Right lobe of liver (tissue), 6 donors: ENCODE data around the gene DNAJC11. TPM values are rescaled to one million over a fixed set of nuclear protein-coding genes. Genes with fewer than 3 reads are reported as not detected.

Experiments
- ATAC-seq, 4 donors: fragments of 200-7000 bp; cut with Tn5 transposase; one replicate each; pipeline ENCODE4 v1.9.1; 2020; ENCODE audit warnings: mild to moderate bottlenecking in 4 of 4, moderate library complexity in 4 of 4
- DNase-seq, 3 donors: peaks; one replicate each; pipeline ENCODE4 v3.0.0-alpha.2; 2020
- H3K27ac ChIP-seq, 3 donors: fragments of 200-600 bp; one replicate each; pipeline ENCODE4 v1.8.0; 2022
- H3K27me3 ChIP-seq, 2 donors: fragments of 200-600 bp; one replicate each; pipeline ENCODE4 v1.8.0; 2022
- H3K36me3 ChIP-seq, 4 donors: fragments of 200-600 bp; sonication (generic) in 1 of 4; one replicate each; pipeline versions ENCODE4 v1.5.1 to v1.8.0; 2017 to 2022; ENCODE audit warnings: control low read depth in 1 of 4
- H3K4me1 ChIP-seq, 4 donors: fragments of 200-600 bp; sonication (generic) in 1 of 4; one replicate each; pipeline versions ENCODE4 v1.5.1 to v1.8.0; 2017 to 2022; ENCODE audit warnings: control low read depth in 1 of 4
- H3K4me3 ChIP-seq, 3 donors: fragments of 200-600 bp; one replicate each; pipeline ENCODE4 v1.8.0; 2022
- H3K9me3 ChIP-seq, 4 donors: fragments of 200-600 bp; sonication (generic) in 1 of 4; one replicate each; pipeline versions ENCODE4 v1.5.1 to v1.8.0; 2017 to 2022; ENCODE audit warnings: control low read depth in 1 of 4
- POLR2A ChIP-seq: fragments of 450-650 bp; IDR thresholded peaks from one replicate; pipeline ENCODE4 v1.6.1; 2017; ENCODE audit warnings: antibody characterized with exemption, mild to moderate bottlenecking
- WGBS: methylation state at CpG from one replicate; pipeline ENCODE4 v1.1.6; 2018; ENCODE audit warnings: low coverage, low lambda C conversion rate; ENCODE audit not compliant: insufficient coverage; ENCODE audit errors: missing lambda C conversion rate; 5-methylcytosine and 5-hydroxymethylcytosine counted together
- intact Hi-C, 2 donors: fragments of 100-400 bp; cut with DNase I; formaldehyde crosslinking; loops; one replicate each; pipeline versions ENCODE4 v1.11.2 to v1.14.1; 2022
- total RNA-seq, 6 experiments: library from RNA; depleted of rRNA in 2 of 6; stranded (reverse); fragments of >200 nt in 2 of 6; fragmentation: NEBNext Ultra II Directional in 3 of 6; extraction: Animal tissue kit (Norgen Biotek cat#: 25700) in 3 of 6; gene quantifications; one replicate each; pipeline versions ENCODE4 v1.1.0 to v1.2.4, GENCODE V29; 2016 to 2023
- TF ChIP-seq, protein P1 (sequence below), 4 donors: fragments of 200-600 bp in 3 of 4; fragments of 450-650 bp in 1 of 4; IDR thresholded peaks; one replicate each; pipeline versions ENCODE4 v1.5.1 to v1.8.0; 2016 to 2022; ENCODE audit warnings: antibody characterized with exemption in 4 of 4, mild to moderate bottlenecking in 2 of 4
- donor health status: DM: no; HTN: yes; CAD: no.
- donor health status: DM: no; HTN: no; CAD: no.
- donor health status: DM: no; HTN: no; CAD: no.
- donor health status: DM: no; HTN: yes; CAD: no.
- donor health status: DM: no; HTN: yes; CAD: no.

Gene DNAJC11
- total RNA-seq, 6 experiments from 2014 or later, result 24.9 to 36.0 (median 28.6) TPM

- ATAC-seq (no peak), DNase-seq (no peak)
- intact Hi-C loops, result loop anchor here in 1 of 2 donors (10.0 kb wide), 1 partner anchor 151 kb away; no protein-coding TSS in a partner anchor
- TF ChIP-seq, protein P1, sequence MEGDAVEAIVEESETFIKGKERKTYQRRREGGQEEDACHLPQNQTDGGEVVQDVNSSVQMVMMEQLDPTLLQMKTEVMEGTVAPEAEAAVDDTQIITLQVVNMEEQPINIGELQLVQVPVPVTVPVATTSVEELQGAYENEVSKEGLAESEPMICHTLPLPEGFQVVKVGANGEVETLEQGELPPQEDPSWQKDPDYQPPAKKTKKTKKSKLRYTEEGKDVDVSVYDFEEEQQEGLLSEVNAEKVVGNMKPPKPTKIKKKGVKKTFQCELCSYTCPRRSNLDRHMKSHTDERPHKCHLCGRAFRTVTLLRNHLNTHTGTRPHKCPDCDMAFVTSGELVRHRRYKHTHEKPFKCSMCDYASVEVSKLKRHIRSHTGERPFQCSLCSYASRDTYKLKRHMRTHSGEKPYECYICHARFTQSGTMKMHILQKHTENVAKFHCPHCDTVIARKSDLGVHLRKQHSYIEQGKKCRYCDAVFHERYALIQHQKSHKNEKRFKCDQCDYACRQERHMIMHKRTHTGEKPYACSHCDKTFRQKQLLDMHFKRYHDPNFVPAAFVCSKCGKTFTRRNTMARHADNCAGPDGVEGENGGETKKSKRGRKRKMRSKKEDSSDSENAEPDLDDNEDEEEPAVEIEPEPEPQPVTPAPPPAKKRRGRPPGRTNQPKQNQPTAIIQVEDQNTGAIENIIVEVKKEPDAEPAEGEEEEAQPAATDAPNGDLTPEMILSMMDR (IDR thresholded peaks at IDR 0.05), result no peak
- TF ChIP-seq POLR2A, result no peak
- Histone ChIP-seq H3K36me3 (peaks cover 0 to 68% (median 10%) of the 10 kb centered on the region in 4 donors), H3K9me3 (no peaks in the 10 kb centered on the region), H3K27me3 (no peaks in the 10 kb centered on the region), H3K4me1 (no peaks in the 10 kb centered on the region), H3K27ac (no peak overlapping the region), H3K4me3 (no peak overlapping the region)
- 69% methylated on average over 6 of the region's 16 CpGs for WGBS
Observed at GRCh38 chr1:6635910-6636760, 65.5 kb downstream of the DNAJC11 start.

DNA sequence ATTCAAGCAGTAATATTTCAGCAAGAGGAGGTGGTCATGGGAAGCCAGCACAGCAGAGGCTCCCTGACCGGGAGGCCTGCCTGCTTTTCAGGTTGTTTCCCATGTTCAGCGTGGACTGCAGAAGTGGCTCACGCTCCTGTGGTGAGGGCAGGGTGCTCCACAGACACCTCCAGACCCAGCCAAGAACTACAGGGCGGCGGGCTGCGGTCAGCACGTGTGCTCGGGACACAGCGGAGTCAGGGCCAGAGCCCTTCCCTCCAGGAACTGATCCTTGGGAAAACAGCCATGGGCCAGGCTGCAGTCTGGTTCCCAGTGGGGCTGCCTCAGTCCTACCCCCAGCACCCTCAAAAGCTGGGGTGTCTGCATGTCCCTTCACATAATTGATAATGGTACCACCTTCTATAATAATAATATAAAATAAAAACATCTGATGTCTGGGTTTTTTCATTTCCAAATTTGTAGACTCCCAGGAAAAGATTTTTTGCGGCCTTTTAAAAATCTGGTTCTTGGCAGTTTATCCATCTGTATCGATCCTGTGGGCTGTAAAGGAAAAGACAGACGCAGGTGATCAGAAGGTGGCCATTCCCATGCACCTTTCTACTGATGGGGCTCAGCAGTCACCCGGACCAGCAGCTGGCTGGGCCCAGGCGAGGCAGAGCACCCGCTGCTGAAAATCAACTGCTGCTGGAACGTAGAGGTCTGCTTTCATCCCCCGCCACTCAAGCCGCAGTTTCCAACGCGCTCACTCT is 66.3 kb downstream of the DNAJC11 start:
- H3K9me3 ChIP-seq, result no peaks in the 10 kb centered on the region
- intact Hi-C loops, result loop anchor here in 1 of 2 donors (10.0 kb wide), 1 partner anchor 151 kb away; no protein-coding TSS in a partner anchor
- no peak overlapping the region for H3K4me3 ChIP-seq
- WGBS, result 89% methylated on average over 5 of the region's 20 CpGs
- no peaks in the 10 kb centered on the region for H3K27me3 ChIP-seq
- TF ChIP-seq, protein P1 (IDR thresholded peaks at IDR 0.05), result no peak
- no peak for TF ChIP-seq POLR2A
- DNase-seq, result no peak
- no peak overlapping the region for H3K27ac ChIP-seq
- peaks cover 0 to 73% (median 10%) of the 10 kb centered on the region in 4 donors for H3K36me3 ChIP-seq
- no peaks in the 10 kb centered on the region for H3K4me1 ChIP-seq
- no peak for ATAC-seq

- ATAC-seq (peak; percentile 92 to 94 (median 94)), DNase-seq (peak; percentile 80 to 85 (median 84))
- TF ChIP-seq POLR2A, result no peak
- TF ChIP-seq, protein P1 (IDR thresholded peaks at IDR 0.05), result peak; percentile 59 to 78 (median 68)
- Histone ChIP-seq H3K9me3 (no peaks in the 10 kb centered on the region), H3K4me1 (no peaks in the 10 kb centered on the region), H3K36me3 (peaks cover 0 to 73% (median 7%) of the 10 kb centered on the region in 4 donors), H3K27me3 (no peaks in the 10 kb centered on the region), H3K27ac (no peak overlapping the region), H3K4me3 (no peak overlapping the region)
- intact Hi-C loops, result loop anchor here in 1 of 2 donors (10.0 kb wide), 1 partner anchor 150 kb away; no protein-coding TSS in a partner anchor
- WGBS, result 46% methylated on average over 6 of the region's 29 CpGs
Observed at GRCh38 chr1:6634371-6635052, 67.1 kb downstream of the DNAJC11 start.
